DND-41 (cell line): ENCODE data around the gene EYS.

Experiments used
- ATAC-seq: fragments of 200-7000 bp; cut with Tn5 transposase; 3 replicates; pipeline ENCODE4 v1.9.1; 2021; ENCODE audit warnings: low read depth; ENCODE audit not compliant: insufficient read depth
- DNase-seq: peaks from one replicate; pipeline ENCODE4 v3.0.0-alpha.2; 2020
- H2AFZ ChIP-seq: 2 replicates; pipeline ENCODE4 v1.6.0; 2012; ENCODE audit warnings: low read depth, low read length
- H3K27ac ChIP-seq: 2 replicates; pipeline ENCODE4 v1.5.1; 2012; ENCODE audit warnings: low read length, inconsistent platforms
- H3K27me3 ChIP-seq: fragments of 200-600 bp; sonication (generic); 2 replicates; pipeline ENCODE4 v1.6.0; 2012; ENCODE audit warnings: low read length, mild to moderate bottlenecking, inconsistent platforms; ENCODE audit not compliant: insufficient read depth, poor library complexity
- H3K36me3 ChIP-seq: 2 replicates; pipeline ENCODE4 v1.5.1; 2012; ENCODE audit warnings: low read length, inconsistent platforms; ENCODE audit not compliant: insufficient read depth
- H3K4me1 ChIP-seq: 2 replicates; pipeline ENCODE4 v1.5.1; 2012; ENCODE audit warnings: mild to moderate bottlenecking, low read length; ENCODE audit not compliant: insufficient read depth
- H3K4me2 ChIP-seq: 2 replicates; pipeline ENCODE4 v1.6.0; 2012; ENCODE audit warnings: mild to moderate bottlenecking, moderate library complexity, low read length, inconsistent platforms; ENCODE audit not compliant: insufficient read depth
- H3K4me3 ChIP-seq, 2 experiments: fragments of 200-600 bp in 1 of 2; shearing (Covaris generic) in 1 of 2; 2 replicates each; pipeline ENCODE4 v1.5.1; 2012 to 2016; ENCODE audit warnings: inconsistent platforms in 2 of 2, low read length in 2 of 2, mild to moderate bottlenecking in 2 of 2, low read depth in 1 of 2, moderate library complexity in 1 of 2
- H3K79me2 ChIP-seq: 2 replicates; pipeline ENCODE4 v1.6.0; 2012; ENCODE audit warnings: low read length, inconsistent platforms; ENCODE audit not compliant: insufficient read depth
- H3K9ac ChIP-seq: 2 replicates; pipeline ENCODE4 v1.6.0; 2012; ENCODE audit warnings: low read depth, mild to moderate bottlenecking, inconsistent platforms, low read length, moderate library complexity
- H3K9me3 ChIP-seq: 2 replicates; pipeline ENCODE4 v1.5.1; 2012; ENCODE audit warnings: low read length, moderate library complexity, mild to moderate bottlenecking, inconsistent platforms; ENCODE audit not compliant: insufficient read depth, severe bottlenecking
- H4K20me1 ChIP-seq: 2 replicates; pipeline ENCODE4 v1.6.0; 2012; ENCODE audit warnings: low read length; ENCODE audit not compliant: insufficient read depth
- EZH2 ChIP-seq: IDR thresholded peaks from 3 replicates; pipeline ENCODE4 v1.6.1; 2012; ENCODE audit warnings: borderline replicate concordance, low read depth, mild to moderate bottlenecking, moderate library complexity, low read length, inconsistent platforms; ENCODE audit not compliant: severe bottlenecking
- TF ChIP-seq, protein P1 (sequence below): IDR thresholded peaks from 2 replicates; pipeline ENCODE4 v1.5.1; 2012; ENCODE audit warnings: borderline replicate concordance, low read length, moderate library complexity, mild to moderate bottlenecking; ENCODE audit not compliant: poor library complexity, severe bottlenecking; ENCODE audit errors: extremely low read depth

EYS gene

DNA sequence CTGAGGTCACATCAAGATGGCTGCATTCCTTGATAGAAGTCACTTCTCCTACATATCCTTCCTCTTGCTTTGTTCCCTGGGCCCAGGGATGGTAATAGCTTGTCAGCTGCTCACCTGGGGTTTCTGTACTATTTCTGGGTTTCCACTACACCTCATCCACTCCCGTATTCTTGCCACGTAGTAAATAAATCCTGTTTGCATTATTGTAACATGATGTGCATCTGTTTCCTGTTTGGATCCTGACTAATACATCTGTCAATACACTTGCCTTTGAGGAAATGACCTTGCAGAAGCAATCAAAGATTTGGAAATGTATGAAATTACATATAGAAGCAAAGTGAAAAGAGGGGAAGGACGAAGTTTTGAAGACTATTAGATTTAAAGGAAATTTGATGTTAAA is 1452.5 kb downstream of the EYS start:
- Histone ChIP-seq H3K36me3 (no peaks in the 10 kb centered on the region), H3K4me2 (no peak overlapping the region), H3K9me3 (no peaks in the 10 kb centered on the region), H2AFZ (no peak overlapping the region), H3K4me3 (no peak overlapping the region), H3K79me2 (no peaks in the 10 kb centered on the region), H3K4me1 (no peaks in the 10 kb centered on the region), H4K20me1 (no peaks in the 10 kb centered on the region), H3K27ac (no peak overlapping the region), H3K9ac (no peak overlapping the region), H3K27me3 (no peaks in the 10 kb centered on the region)
- TF ChIP-seq, protein P1, sequence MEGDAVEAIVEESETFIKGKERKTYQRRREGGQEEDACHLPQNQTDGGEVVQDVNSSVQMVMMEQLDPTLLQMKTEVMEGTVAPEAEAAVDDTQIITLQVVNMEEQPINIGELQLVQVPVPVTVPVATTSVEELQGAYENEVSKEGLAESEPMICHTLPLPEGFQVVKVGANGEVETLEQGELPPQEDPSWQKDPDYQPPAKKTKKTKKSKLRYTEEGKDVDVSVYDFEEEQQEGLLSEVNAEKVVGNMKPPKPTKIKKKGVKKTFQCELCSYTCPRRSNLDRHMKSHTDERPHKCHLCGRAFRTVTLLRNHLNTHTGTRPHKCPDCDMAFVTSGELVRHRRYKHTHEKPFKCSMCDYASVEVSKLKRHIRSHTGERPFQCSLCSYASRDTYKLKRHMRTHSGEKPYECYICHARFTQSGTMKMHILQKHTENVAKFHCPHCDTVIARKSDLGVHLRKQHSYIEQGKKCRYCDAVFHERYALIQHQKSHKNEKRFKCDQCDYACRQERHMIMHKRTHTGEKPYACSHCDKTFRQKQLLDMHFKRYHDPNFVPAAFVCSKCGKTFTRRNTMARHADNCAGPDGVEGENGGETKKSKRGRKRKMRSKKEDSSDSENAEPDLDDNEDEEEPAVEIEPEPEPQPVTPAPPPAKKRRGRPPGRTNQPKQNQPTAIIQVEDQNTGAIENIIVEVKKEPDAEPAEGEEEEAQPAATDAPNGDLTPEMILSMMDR: no peak
- no peak for TF ChIP-seq EZH2
- no peak for ATAC-seq
- no peak for DNase-seq

DNA sequence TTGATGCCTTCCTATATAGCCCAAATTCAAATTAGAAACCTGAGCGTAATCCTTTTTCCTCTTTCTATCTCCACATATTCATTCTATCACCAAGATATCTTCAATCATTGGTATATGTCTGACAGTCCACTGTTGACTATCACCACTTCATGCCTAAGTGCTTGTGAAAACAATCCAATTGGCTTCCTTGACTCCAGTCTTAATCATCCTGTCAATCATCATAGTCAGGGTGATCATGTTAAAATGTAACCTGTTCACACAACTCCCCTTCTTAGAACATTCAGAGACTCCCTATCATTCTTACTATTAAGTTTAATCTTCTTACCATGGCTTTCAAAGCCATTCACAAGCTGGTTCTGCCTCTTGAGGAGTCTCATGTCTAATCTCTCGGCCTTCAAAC is 1454.8 kb downstream of the EYS start:
- no peaks in the 10 kb centered on the region for H3K4me1 ChIP-seq
- ATAC-seq (no peak), DNase-seq (no peak)
- H3K27ac ChIP-seq: no peak overlapping the region
- no peak overlapping the region for H3K9ac ChIP-seq
- no peak overlapping the region for H3K4me2 ChIP-seq
- H3K79me2 ChIP-seq: no peaks in the 10 kb centered on the region
- H2AFZ ChIP-seq: no peak overlapping the region
- no peaks in the 10 kb centered on the region for H3K9me3 ChIP-seq
- TF ChIP-seq, protein P1: no peak
- no peak for TF ChIP-seq EZH2
- H4K20me1 ChIP-seq: no peaks in the 10 kb centered on the region
- H3K27me3 ChIP-seq: no peaks in the 10 kb centered on the region
- H3K36me3 ChIP-seq: no peaks in the 10 kb centered on the region
- H3K4me3 ChIP-seq: no peak overlapping the region

DNA sequence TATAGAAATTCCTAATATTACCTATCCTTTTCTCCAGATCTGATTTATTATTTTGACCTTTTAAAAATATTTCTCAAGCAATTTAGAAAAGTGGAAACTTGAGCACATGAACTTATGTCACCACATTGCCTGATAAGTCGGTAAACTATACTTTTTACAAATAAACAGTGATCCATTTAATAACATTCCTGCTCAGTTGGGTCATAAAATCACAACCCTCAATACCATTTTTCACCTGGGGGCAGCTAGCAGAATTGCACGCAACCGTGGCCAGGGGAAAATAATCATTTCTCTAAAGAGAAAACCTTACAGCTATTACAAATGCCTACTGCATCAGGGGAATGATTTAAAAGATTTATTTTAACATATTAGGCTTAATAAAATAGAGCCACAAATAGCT is 1456.9 kb downstream of the EYS start:
- no peaks in the 10 kb centered on the region for H3K79me2 ChIP-seq
- ATAC-seq (no peak), DNase-seq (no peak)
- H3K4me2 ChIP-seq: no peak overlapping the region
- H3K9ac ChIP-seq: no peak overlapping the region
- H3K27ac ChIP-seq: no peak overlapping the region
- no peaks in the 10 kb centered on the region for H3K9me3 ChIP-seq
- H2AFZ ChIP-seq: no peak overlapping the region
- no peaks in the 10 kb centered on the region for H3K4me1 ChIP-seq
- H3K27me3 ChIP-seq: no peaks in the 10 kb centered on the region
- no peaks in the 10 kb centered on the region for H4K20me1 ChIP-seq
- H3K4me3 ChIP-seq: no peak overlapping the region
- TF ChIP-seq, protein P1: no peak
- no peak for TF ChIP-seq EZH2
- H3K36me3 ChIP-seq: no peaks in the 10 kb centered on the region

DNA sequence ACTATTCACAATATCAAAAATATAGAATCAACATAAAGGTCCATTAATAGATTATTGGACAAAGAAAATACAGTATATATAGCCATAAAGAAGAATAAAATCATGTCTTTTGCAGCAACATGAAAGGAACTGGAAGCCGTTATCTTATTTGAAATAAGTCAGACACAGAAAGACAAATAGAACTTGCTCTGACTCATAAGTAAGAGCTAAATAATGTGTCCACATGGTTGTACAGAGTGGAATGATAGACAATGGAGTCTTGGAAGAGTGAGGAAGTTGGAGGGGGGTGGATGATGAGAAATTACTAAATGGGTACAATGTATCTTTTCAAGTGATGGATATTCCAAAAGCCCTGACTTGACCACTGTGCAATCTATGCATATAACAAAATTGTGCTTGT is 1457.9 kb downstream of the EYS start:
- ATAC-seq: no peak
- Histone ChIP-seq H3K27ac (no peak overlapping the region), H3K9me3 (no peaks in the 10 kb centered on the region), H2AFZ (no peak overlapping the region), H4K20me1 (no peaks in the 10 kb centered on the region), H3K9ac (no peak overlapping the region), H3K4me2 (no peak overlapping the region), H3K4me3 (no peak overlapping the region), H3K79me2 (no peaks in the 10 kb centered on the region), H3K36me3 (no peaks in the 10 kb centered on the region), H3K4me1 (no peaks in the 10 kb centered on the region), H3K27me3 (no peaks in the 10 kb centered on the region)
- TF ChIP-seq EZH2: no peak
- TF ChIP-seq, protein P1: no peak
- DNase-seq: no peak
